GM18873 (cell line): Measurements from ENCODE around the gene ABCA4.
"Not testable (repeated sequence)": the region's sequence is repeated elsewhere in the genome, so short reads cannot be mapped to it uniquely, and the experiment has no call there.

Experiments used
- ATAC-seq: cut with Tn5 transposase; IDR thresholded peaks from one replicate; pipeline ENCODE4 v1.9.1; 2021; ENCODE audit warnings: mild to moderate bottlenecking, moderate library complexity, moderate number of reproducible peaks; ENCODE audit not compliant: unreplicated experiment, low FRiP score

The ABCA4 gene

GRCh38 chr1:93960641-93961147 is 160.3 kb downstream of the ABCA4 start:
- no peak for ATAC-seq

- ATAC-seq = no peak
These were observed 161.5 kb downstream of the ABCA4 start for GRCh38 chr1:93959413-93959812.

- ATAC-seq = no peak
These were observed 162.2 kb downstream of the ABCA4 start for GRCh38 chr1:93958726-93959100.

- no peak for ATAC-seq
These were observed 162.8 kb downstream of the ABCA4 start for GRCh38 chr1:93958032-93958725.

GRCh38 chr1:93955765-93956164 is 165.2 kb downstream of the ABCA4 start:
- ATAC-seq = no peak

GRCh38 chr1:93947002-93947686 is 173.8 kb downstream of the ABCA4 start:
- ATAC-seq = not testable (repeated sequence)
